HEK293 (cell line): ENCODE data around the gene KRTAP4-12.
A peak's percentile ranks its signal among the peaks of the same experiment; 100 is the strongest.
"Not testable (repeated sequence)": the region's sequence is repeated elsewhere in the genome, so short reads cannot be mapped to it uniquely, and the experiment has no call there.

Source experiments
- CTCF ChIA-PET: fragments of 350-600 bp; formaldehyde crosslinking; extraction: SDS; loops from one replicate; lab custom pipeline; 2021; ENCODE audit warnings: antibody characterized with exemption; lab: Yijun Ruan, JAX
- POLR2A ChIA-PET: fragments of 300-600 bp; formaldehyde crosslinking; extraction: SDS; loops from one replicate; lab custom pipeline; 2020; ENCODE audit warnings: antibody characterized with exemption, inconsistent platforms; lab: Yijun Ruan, JAX
- H3K27ac ChIP-seq: fragments of 200-500 bp; sonication (Bioruptor generic); 2 replicates; pipeline ENCODE4 v1.5.1; 2014; ENCODE audit warnings: low read depth, low read length, control low read depth, inconsistent platforms; ENCODE audit errors: extremely low read depth
- H3K36me3 ChIP-seq, 2 experiments: fragments of 200-500 bp in 1 of 2; sonication (Bioruptor generic) in 1 of 2; 1 replicate in 1 of 2; 2 replicates in 1 of 2; pipeline ENCODE4 v1.5.1; 2014 to 2017; ENCODE audit warnings: inconsistent platforms in 2 of 2, low read length in 2 of 2; ENCODE audit not compliant: control insufficient read depth in 2 of 2, insufficient read depth in 1 of 2
- H3K4me1 ChIP-seq: fragments of 200-500 bp; sonication (Bioruptor generic); 2 replicates; pipeline ENCODE4 v1.5.1; 2014; ENCODE audit warnings: mild to moderate bottlenecking, low read length, inconsistent platforms; ENCODE audit not compliant: control insufficient read depth, insufficient read depth
- H3K4me3 ChIP-seq: 2 replicates; pipeline ENCODE4 v1.5.1; 2011; ENCODE audit warnings: low read depth, mild to moderate bottlenecking, control low read depth, low read length, moderate library complexity
- H3K9me3 ChIP-seq: fragments of 200-500 bp; sonication (Bioruptor generic); 2 replicates; pipeline ENCODE4 v1.5.1; 2014; ENCODE audit warnings: low read depth, low read length, inconsistent platforms; ENCODE audit not compliant: control insufficient read depth, insufficient read depth
- KLF8 ChIP-seq: fragments of 450-650 bp; formaldehyde crosslinking; IDR thresholded peaks from 2 replicates; pipeline ENCODE4 v1.5.1; 2016; ENCODE audit warnings: missing biosample characterization, missing genetic modification characterization
- OVOL3 ChIP-seq: fragments of 450-650 bp; formaldehyde crosslinking; IDR thresholded peaks from 2 replicates; pipeline ENCODE4 v1.5.1; 2016; ENCODE audit warnings: missing biosample characterization, missing genetic modification characterization
- REPIN1 ChIP-seq: fragments of 450-650 bp; formaldehyde crosslinking; IDR thresholded peaks from 2 replicates; pipeline ENCODE4 v1.5.1; 2017; ENCODE audit warnings: missing biosample characterization, missing genetic modification characterization, low read depth
- ZBTB20 ChIP-seq: fragments of 450-650 bp; formaldehyde crosslinking; IDR thresholded peaks from 2 replicates; pipeline ENCODE4 v1.5.1; 2016; ENCODE audit warnings: missing biosample characterization, missing genetic modification characterization
- ZFP3 ChIP-seq: fragments of 450-650 bp; formaldehyde crosslinking; IDR thresholded peaks from 2 replicates; pipeline ENCODE4 v1.5.1; 2016; ENCODE audit warnings: low read depth, missing biosample characterization, missing genetic modification characterization
- ZFP69B ChIP-seq: fragments of 450-650 bp; formaldehyde crosslinking; IDR thresholded peaks from 2 replicates; pipeline ENCODE4 v1.5.1; 2016; ENCODE audit warnings: missing biosample characterization, missing genetic modification characterization
- ZNF169 ChIP-seq: fragments of 450-650 bp; formaldehyde crosslinking; IDR thresholded peaks from 2 replicates; pipeline ENCODE4 v1.5.1; 2016; ENCODE audit warnings: missing biosample characterization, missing genetic modification characterization
- ZNF24 ChIP-seq: fragments of 450-650 bp; formaldehyde crosslinking; IDR thresholded peaks from 2 replicates; pipeline ENCODE4 v1.5.1; 2016; ENCODE audit warnings: missing biosample characterization, missing genetic modification characterization
- ZNF341 ChIP-seq: fragments of 450-650 bp; formaldehyde crosslinking; IDR thresholded peaks from 2 replicates; pipeline ENCODE4; 2016; ENCODE audit warnings: low read depth, missing biosample characterization, missing genetic modification characterization
- ZNF37A ChIP-seq: fragments of 450-650 bp; IDR thresholded peaks from 2 replicates; pipeline ENCODE4 v1.5.1; 2018; ENCODE audit warnings: missing biosample characterization, missing genetic modification characterization
- ZNF501 ChIP-seq: fragments of 450-650 bp; formaldehyde crosslinking; IDR thresholded peaks from 2 replicates; pipeline ENCODE4 v1.5.1; 2016; ENCODE audit warnings: missing biosample characterization, missing genetic modification characterization
- ZNF529 ChIP-seq: fragments of 450-650 bp; formaldehyde crosslinking; IDR thresholded peaks from 2 replicates; pipeline ENCODE4 v1.5.1; 2017; ENCODE audit warnings: missing genetic modification characterization, missing biosample characterization; ENCODE audit not compliant: insufficient replicate concordance
- ZNF555 ChIP-seq: fragments of 450-650 bp; formaldehyde crosslinking; conservative IDR thresholded peaks from 2 replicates; pipeline ENCODE4 v1.5.1; 2017; ENCODE audit warnings: missing biosample characterization, mild to moderate bottlenecking, missing genetic modification characterization, inconsistent platforms
- ZNF560 ChIP-seq: fragments of 450-650 bp; formaldehyde crosslinking; IDR thresholded peaks from 2 replicates; pipeline ENCODE4 v1.5.1; 2017; ENCODE audit warnings: missing biosample characterization, missing genetic modification characterization, borderline replicate concordance
- ZNF624 ChIP-seq: fragments of 450-650 bp; formaldehyde crosslinking; IDR thresholded peaks from 2 replicates; pipeline ENCODE4 v1.5.1; 2017; ENCODE audit warnings: missing biosample characterization, missing genetic modification characterization
- ZNF747 ChIP-seq: fragments of 450-650 bp; formaldehyde crosslinking; IDR thresholded peaks from 2 replicates; pipeline ENCODE4 v1.5.1; 2016; ENCODE audit warnings: missing biosample characterization, missing genetic modification characterization
- TF ChIP-seq, protein P1 (sequence below): IDR thresholded peaks from 2 replicates; pipeline ENCODE4 v1.6.1; 2011; ENCODE audit warnings: mild to moderate bottlenecking, low read depth, low read length, borderline replicate concordance
- TF ChIP-seq, protein P2 (sequence below): fragments of 450-650 bp; IDR thresholded peaks from 2 replicates; pipeline ENCODE4 v1.5.1; 2018; ENCODE audit warnings: missing biosample characterization, mild to moderate bottlenecking, missing genetic modification characterization

KRTAP4-12 gene

DNA sequence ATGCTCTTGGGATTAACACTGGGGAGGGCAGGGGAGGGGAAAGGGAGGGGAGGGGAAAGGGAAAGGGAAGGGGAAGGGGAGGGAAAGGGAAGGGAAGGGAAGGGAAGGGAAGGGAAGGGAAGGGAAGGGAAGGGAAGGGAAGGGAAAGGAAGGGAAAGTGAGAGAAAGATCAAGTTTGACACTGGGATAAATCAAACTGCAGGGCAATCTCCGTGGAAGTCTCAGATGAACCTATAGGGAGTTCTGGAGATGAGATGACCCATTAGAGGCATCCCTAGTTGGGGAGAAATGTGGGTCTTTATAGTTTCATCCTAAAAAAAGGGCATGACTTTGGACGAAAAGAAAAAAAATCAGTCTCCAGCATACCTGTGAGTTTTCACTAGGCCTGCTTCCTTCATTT, 2.2 kb downstream of the KRTAP4-12 start:
- Histone ChIP-seq H3K4me1 (no peaks in the 10 kb centered on the region), H3K4me3 (no peak overlapping the region), H3K36me3 (no peaks in the 10 kb centered on the region), H3K27ac (no peak overlapping the region)
- CTCF ChIA-PET: no interaction called here
- POLR2A ChIA-PET: no interaction called here
- TF ChIP-seq KLF8 (tag by site-specific recombination): no peak
- no peak for TF ChIP-seq ZNF37A (tag by site-specific recombination)
- TF ChIP-seq, protein P1, sequence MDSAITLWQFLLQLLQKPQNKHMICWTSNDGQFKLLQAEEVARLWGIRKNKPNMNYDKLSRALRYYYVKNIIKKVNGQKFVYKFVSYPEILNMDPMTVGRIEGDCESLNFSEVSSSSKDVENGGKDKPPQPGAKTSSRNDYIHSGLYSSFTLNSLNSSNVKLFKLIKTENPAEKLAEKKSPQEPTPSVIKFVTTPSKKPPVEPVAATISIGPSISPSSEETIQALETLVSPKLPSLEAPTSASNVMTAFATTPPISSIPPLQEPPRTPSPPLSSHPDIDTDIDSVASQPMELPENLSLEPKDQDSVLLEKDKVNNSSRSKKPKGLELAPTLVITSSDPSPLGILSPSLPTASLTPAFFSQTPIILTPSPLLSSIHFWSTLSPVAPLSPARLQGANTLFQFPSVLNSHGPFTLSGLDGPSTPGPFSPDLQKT: no peak
- TF ChIP-seq REPIN1 (tag by site-specific recombination): no peak
- TF ChIP-seq ZFP69B (tag by site-specific recombination): no peak
- TF ChIP-seq ZNF529 (tag by site-specific recombination): no peak
- TF ChIP-seq ZNF169 (tag by site-specific recombination): no peak
- TF ChIP-seq ZNF24: no peak
- no peak for TF ChIP-seq ZNF341
- TF ChIP-seq ZNF560 (tag by site-specific recombination): no peak
- no peak for TF ChIP-seq ZBTB20
- TF ChIP-seq, protein P2, sequence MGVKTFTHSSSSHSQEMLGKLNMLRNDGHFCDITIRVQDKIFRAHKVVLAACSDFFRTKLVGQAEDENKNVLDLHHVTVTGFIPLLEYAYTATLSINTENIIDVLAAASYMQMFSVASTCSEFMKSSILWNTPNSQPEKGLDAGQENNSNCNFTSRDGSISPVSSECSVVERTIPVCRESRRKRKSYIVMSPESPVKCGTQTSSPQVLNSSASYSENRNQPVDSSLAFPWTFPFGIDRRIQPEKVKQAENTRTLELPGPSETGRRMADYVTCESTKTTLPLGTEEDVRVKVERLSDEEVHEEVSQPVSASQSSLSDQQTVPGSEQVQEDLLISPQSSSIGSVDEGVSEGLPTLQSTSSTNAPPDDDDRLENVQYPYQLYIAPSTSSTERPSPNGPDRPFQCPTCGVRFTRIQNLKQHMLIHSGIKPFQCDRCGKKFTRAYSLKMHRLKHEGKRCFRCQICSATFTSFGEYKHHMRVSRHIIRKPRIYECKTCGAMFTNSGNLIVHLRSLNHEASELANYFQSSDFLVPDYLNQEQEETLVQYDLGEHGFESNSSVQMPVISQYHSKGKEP (tag by site-specific recombination): no peak
- TF ChIP-seq, all 188 proteins: peak for 0
- H3K9me3 ChIP-seq: no peaks in the 10 kb centered on the region; the same call in 1 of the 2 replicates

DNA sequence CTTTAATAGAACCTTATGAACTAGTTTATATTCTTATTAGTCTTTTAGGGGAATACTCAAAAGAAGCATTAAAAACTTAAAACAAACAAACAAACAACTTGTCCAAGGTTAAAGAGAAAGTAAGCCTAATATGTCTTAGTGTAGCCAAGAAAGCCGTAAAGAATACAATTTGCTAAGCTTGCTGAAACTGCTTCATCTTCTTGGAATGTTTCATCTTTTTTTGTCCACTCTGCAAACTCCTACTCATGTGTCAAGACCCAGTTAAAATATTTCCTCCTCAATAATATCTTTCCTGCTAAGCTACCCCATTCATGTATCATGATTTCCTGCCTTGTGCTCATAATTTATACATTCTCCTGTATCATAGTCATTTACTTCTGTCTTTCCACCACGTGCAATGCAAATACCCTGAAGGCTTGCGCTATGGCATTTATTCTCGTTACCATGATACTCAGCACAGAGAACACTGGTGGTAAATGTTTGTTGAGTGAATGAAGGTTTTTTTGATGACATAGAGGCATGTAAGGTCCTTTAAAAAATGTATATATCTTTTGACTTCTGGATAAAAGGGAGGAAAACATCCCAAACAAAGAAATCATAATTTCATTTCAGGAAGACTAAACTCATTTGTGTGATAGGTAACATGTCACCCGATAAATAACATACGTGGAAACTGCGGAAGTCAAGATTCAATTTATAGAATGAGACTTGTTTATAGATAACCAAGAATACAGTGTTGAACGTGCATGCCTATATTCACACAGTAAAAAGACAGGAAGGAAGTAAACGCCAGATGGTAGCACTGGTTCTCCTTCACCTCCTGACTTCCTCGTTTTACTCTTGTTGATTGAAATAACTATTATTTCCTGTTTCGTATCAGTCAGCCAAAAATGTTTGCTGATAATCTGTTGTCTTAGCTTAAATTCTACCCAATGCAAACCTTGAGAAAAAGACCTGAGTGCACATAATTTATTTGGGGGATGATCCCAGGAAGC, 4.0 kb downstream of the KRTAP4-12 start:
- H3K4me1 ChIP-seq, H3K36me3 ChIP-seq, H3K27ac ChIP-seq, POLR2A ChIA-PET, CTCF ChIA-PET, H3K4me3 ChIP-seq, H3K9me3 ChIP-seq: not testable (repeated sequence)
- 0 out of 2 replicates have a peak, but pooled peaks have one; percentile 14 for TF ChIP-seq ZFP3 (tag by site-specific recombination)

DNA sequence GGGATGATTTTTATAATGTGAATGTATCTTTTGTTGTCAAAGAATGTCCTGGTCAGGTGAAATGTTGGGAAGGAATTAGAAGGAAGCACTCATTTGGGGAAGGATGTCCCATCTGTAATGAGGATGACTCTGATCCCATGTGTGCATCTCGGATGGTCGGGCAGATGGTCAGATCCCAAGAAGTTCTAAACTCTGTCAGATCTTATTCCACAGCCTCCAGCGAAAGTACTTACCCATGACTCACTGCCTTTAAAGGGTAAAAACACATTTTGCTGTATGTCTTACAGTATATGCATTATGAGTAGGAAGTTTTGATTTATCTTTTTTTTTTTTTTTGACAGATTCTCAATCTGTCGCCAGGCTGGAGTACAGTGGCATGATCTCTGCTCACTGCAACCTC, 5.3 kb downstream of the KRTAP4-12 start:
- ChIA-PET POLR2A (no interaction called here), CTCF (no interaction called here)
- Histone ChIP-seq H3K9me3 (no peaks in the 10 kb centered on the region; the same call in 1 of the 2 replicates), H3K4me3 (no peak overlapping the region), H3K27ac (no peak overlapping the region), H3K4me1 (no peaks in the 10 kb centered on the region), H3K36me3 (no peaks in the 10 kb centered on the region)
- TF ChIP-seq ZNF624 (no peak), ZNF501 (tag by site-specific recombination) (no peak), OVOL3 (tag by site-specific recombination) (no peak), ZNF747 (no peak), ZNF555 (no peak)

DNA sequence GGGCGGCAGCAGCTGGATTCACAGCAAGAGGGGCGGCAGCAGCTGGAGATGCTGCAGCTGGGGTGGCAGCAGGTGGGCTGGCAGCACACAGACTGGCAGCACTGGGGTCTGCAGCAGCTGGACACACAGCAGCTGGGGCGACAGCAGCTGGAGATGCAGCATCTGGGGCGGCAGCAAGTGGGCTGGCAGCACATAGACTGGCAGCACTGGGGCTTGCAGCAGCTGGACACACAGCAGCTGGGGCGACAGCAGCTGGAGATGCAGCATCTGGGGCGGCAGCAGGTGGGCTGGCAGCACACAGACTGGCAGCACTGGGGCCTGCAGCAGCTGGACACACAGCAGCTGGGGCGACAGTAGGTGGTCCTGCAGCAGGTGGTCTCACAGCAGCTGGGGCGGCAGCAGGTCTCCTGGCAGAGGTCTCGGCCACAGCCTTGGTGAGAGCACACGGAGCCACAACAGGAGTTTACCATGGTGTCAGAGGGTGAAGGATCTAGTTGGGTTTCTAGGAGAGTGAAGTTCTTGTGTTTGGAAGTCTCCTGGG, 6.1 kb downstream of the KRTAP4-12 start, which contains the start of gene KRTAP4-11:
Gene KRTAP4-11 (minus strand): TSS at position 528 of the 541 bp plus-strand sequence. CDS start 58 bp downstream, at position 470.
- H3K27ac ChIP-seq, H3K36me3 ChIP-seq, H3K9me3 ChIP-seq, POLR2A ChIA-PET, H3K4me1 ChIP-seq, H3K4me3 ChIP-seq: not testable (repeated sequence)
- CTCF ChIA-PET: interaction anchor here (0.7 kb wide), 1 partner anchor 45 kb away, joined by 4 read pairs; no protein-coding TSS in a partner anchor
